Activated CD4-positive, alpha-beta T cell treated with anti-CD3 and anti-CD28 coated beads for 36 hours (primary cell): Measurements from ENCODE around the gene PRKAG2. TPM values are rescaled to one million over a fixed set of nuclear protein-coding genes. Genes with fewer than 3 reads are reported as not detected.
"Not testable (repeated sequence)": the region's sequence is repeated elsewhere in the genome, so short reads cannot be mapped to it uniquely, and the experiment has no call there.

Experiments
- ATAC-seq: fragments of 200-7000 bp; cut with Tn5 transposase; one replicate; pipeline ENCODE4 v1.10.0; 2021; ENCODE audit warnings: mild to moderate bottlenecking, moderate library complexity
- CTCF ChIA-PET: fragments of 350-600 bp; sonication (Branson Sonifier 250); formaldehyde crosslinking; loops from one replicate; lab custom pipeline; 2021; ENCODE audit warnings: antibody characterized with exemption; lab: Charles Lee
- POLR2A ChIA-PET: fragments of 350-600 bp; sonication (Branson Sonifier 250); formaldehyde crosslinking; loops from one replicate; lab custom pipeline; 2021; ENCODE audit warnings: antibody characterized with exemption, inconsistent platforms; lab: Charles Lee
- DNase-seq: peaks from one replicate; pipeline ENCODE4 v3.0.0-alpha.2; 2020
- H3K27ac Mint-ChIP-seq: one replicate; pipeline ENCODE4 v1.8.0; 2021; ENCODE audit warnings: mixed read lengths
- H3K27me3 Mint-ChIP-seq: one replicate; pipeline ENCODE4 v1.8.0; 2021; ENCODE audit warnings: mixed read lengths
- H3K36me3 Mint-ChIP-seq: one replicate; pipeline ENCODE4 v1.8.0; 2021; ENCODE audit warnings: low read depth, mixed read lengths
- H3K4me1 Mint-ChIP-seq: one replicate; pipeline ENCODE4 v1.8.0; 2021; ENCODE audit warnings: mixed read lengths
- H3K4me3 Mint-ChIP-seq: one replicate; pipeline ENCODE4 v1.8.0; 2021; ENCODE audit warnings: mild to moderate bottlenecking, moderate library complexity, mixed read lengths
- H3K9me3 Mint-ChIP-seq: one replicate; pipeline ENCODE4 v1.8.0; 2021; ENCODE audit warnings: low read depth, mixed read lengths
- intact Hi-C, 2 experiments: fragments of 100-400 bp; cut with DNase I in 1 of 2; cut with micrococcal nuclease in 1 of 2; formaldehyde crosslinking; loops; one replicate each; pipeline versions ENCODE4 v1.14.2 to v1.15.1; 2022 to 2024; cut with DNase I, micrococcal nuclease
- total RNA-seq, 2 experiments: library from RNA; stranded (reverse); gene quantifications; one replicate each; pipeline ENCODE4 v1.2.3, GENCODE V29; 2021

Gene PRKAG2
- total RNA-seq, 2 experiments from 2014 or later: 19.6 to 21.5 TPM

DNA sequence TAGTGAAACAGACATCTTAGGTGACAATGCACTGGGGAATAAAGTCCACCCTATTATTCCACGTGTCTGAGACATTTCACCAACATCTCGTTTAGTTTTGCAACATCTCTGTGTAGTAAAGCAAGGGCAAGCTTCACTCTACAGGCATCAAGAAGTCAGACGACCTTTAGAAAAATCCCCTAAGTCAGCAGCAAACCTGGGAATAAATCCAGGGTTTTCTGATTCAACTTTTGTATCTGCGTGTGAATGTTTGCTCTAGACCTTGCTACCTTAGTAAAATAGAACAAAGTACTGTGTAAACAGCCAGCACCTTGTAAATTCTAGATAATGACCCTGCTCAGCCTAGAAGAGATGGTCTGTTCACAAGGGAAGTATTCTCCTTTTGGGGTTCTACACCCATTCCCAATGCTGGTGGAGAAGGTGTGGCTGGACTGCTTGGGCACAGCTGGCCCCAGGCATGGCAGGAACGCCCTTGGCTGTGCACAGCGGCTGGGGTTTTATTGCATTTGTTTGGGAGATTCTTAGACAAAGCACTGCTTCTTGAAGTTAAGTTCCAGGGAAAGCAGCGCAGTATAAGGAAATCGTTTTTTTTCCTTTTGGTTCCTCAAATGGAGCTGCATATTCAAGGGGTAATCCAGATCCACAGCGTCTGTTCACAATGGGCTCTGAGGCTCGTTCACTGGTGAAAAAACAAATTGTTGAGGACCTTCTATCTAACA lies 41.0 kb upstream of the PRKAG2 start:
- Mint-ChIP-seq H3K27ac (no peak overlapping the region), H3K9me3 (peaks cover 10% of the 10 kb centered on the region), H3K36me3 (no peaks in the 10 kb centered on the region), H3K27me3 (peaks cover 10% of the 10 kb centered on the region), H3K4me3 (no peak overlapping the region), H3K4me1 (peaks cover 4% of the 10 kb centered on the region)
- ChIA-PET CTCF (no interaction called here), POLR2A (no interaction called here)
- intact Hi-C loops: no loop called here
- no peak for ATAC-seq
- DNase-seq: no peak

- Mint-ChIP-seq H3K4me1 (no peaks in the 10 kb centered on the region), H3K36me3 (no peaks in the 10 kb centered on the region), H3K9me3 (peaks cover 10% of the 10 kb centered on the region), H3K27me3 (peaks cover 2% of the 10 kb centered on the region), H3K4me3 (no peak overlapping the region), H3K27ac (no peak overlapping the region)
- CTCF ChIA-PET: interaction anchor here (0.6 kb wide), 1 partner anchor 132 kb away, joined by 6 read pairs; no protein-coding TSS in a partner anchor
- ATAC-seq (no peak), DNase-seq (no peak)
- POLR2A ChIA-PET: no interaction called here
- intact Hi-C loops: no loop called here
Observed at GRCh38 chr7:151914051-151914450, 37.1 kb upstream of the PRKAG2 start.

GRCh38 chr7:151910655-151911054 lies 33.7 kb upstream of the PRKAG2 start:
- ATAC-seq, CTCF ChIA-PET, POLR2A ChIA-PET, intact Hi-C loops, H3K36me3 Mint-ChIP-seq, H3K9me3 Mint-ChIP-seq, H3K4me3 Mint-ChIP-seq, H3K4me1 Mint-ChIP-seq, DNase-seq, H3K27ac Mint-ChIP-seq: not testable (repeated sequence)
- H3K27me3 Mint-ChIP-seq: peaks cover 10% of the 10 kb centered on the region

DNA sequence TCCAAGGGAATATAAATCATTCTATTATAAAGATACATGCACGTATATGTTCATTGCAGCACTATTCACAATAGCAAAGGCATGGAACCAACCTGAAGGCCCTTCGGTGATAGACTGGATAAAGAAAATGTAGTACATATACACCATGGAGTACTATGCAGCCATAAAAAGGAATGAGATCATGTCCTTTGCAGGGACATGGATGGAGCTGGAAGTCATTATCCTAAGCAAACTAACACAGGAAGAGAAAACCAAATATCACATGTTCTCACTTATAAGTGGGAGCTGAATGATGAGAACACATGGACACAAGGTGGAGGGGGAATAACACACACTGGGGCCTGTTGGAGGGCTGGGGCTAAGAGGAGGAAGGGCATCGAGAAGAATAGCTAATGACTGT lies 30.2 kb upstream of the PRKAG2 start:
- H3K4me3 Mint-ChIP-seq, H3K27ac Mint-ChIP-seq, ATAC-seq, POLR2A ChIA-PET, H3K4me1 Mint-ChIP-seq, DNase-seq, H3K36me3 Mint-ChIP-seq, CTCF ChIA-PET, H3K9me3 Mint-ChIP-seq, intact Hi-C loops: not testable (repeated sequence)
- peaks cover 11% of the 10 kb centered on the region for H3K27me3 Mint-ChIP-seq

GRCh38 chr7:151905766-151906165 lies 28.9 kb upstream of the PRKAG2 start:
- intact Hi-C loops: no loop called here
- Mint-ChIP-seq H3K36me3 (no peaks in the 10 kb centered on the region), H3K9me3 (no peaks in the 10 kb centered on the region), H3K4me3 (no peak overlapping the region), H3K4me1 (no peaks in the 10 kb centered on the region), H3K27me3 (peaks cover 14% of the 10 kb centered on the region), H3K27ac (no peak overlapping the region)
- ChIA-PET POLR2A (no interaction called here), CTCF (interaction anchor here (0.7 kb wide), 1 partner anchor 18 kb away, joined by 3 read pairs; no protein-coding TSS in a partner anchor)
- no peak for ATAC-seq
- no peak for DNase-seq

GRCh38 chr7:151905353-151905752 lies 28.4 kb upstream of the PRKAG2 start:
- intact Hi-C loops: no loop called here
- Mint-ChIP-seq H3K27ac (no peak overlapping the region), H3K4me3 (no peak overlapping the region), H3K36me3 (no peaks in the 10 kb centered on the region), H3K4me1 (no peaks in the 10 kb centered on the region), H3K9me3 (no peaks in the 10 kb centered on the region), H3K27me3 (peaks cover 16% of the 10 kb centered on the region)
- POLR2A ChIA-PET: no interaction called here
- CTCF ChIA-PET: interaction anchor here (0.7 kb wide), 1 partner anchor 17 kb away, joined by 3 read pairs; no protein-coding TSS in a partner anchor
- no peak for ATAC-seq
- no peak for DNase-seq

DNA sequence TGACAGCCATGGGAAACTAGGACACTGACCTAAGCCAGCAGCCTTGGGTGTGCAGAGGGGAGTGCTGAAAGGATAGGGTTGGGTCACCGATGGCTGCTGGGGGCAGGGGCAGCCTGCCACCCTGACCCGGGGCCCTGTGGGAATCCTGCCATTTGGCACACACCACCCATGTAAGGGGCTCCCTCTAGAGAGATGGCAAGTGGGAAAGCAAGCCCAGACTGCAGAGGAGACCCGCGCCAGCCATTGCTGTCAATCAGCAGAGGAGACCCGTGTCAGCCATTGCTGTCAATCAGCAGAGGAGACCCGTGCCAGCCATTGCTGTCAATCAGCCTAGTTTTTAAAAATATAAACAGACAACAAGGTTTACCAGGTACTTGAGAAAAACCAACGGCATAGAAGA lies 27.4 kb upstream of the PRKAG2 start:
- ChIA-PET CTCF (no interaction called here), POLR2A (no interaction called here)
- Mint-ChIP-seq H3K4me1 (no peaks in the 10 kb centered on the region), H3K9me3 (no peaks in the 10 kb centered on the region), H3K27me3 (peaks cover 23% of the 10 kb centered on the region), H3K27ac (no peak overlapping the region), H3K4me3 (no peak overlapping the region), H3K36me3 (no peaks in the 10 kb centered on the region)
- no peak for DNase-seq
- no peak for ATAC-seq
- intact Hi-C loops: no loop called here

- Mint-ChIP-seq H3K9me3 (no peaks in the 10 kb centered on the region), H3K4me3 (no peak overlapping the region), H3K36me3 (no peaks in the 10 kb centered on the region), H3K27me3 (peaks cover 21% of the 10 kb centered on the region), H3K4me1 (no peaks in the 10 kb centered on the region), H3K27ac (no peak overlapping the region)
- ATAC-seq (no peak), DNase-seq (no peak)
- intact Hi-C loops: no loop called here
- POLR2A ChIA-PET: interaction anchor here (0.6 kb wide), 1 partner anchor 125 kb away, joined by 3 read pairs; no protein-coding TSS in a partner anchor
- CTCF ChIA-PET: no interaction called here
Observed at GRCh38 chr7:151903249-151904032, 26.5 kb upstream of the PRKAG2 start.

GRCh38 chr7:151902311-151902710 lies 25.4 kb upstream of the PRKAG2 start:
- Mint-ChIP-seq H3K27ac (no peak overlapping the region), H3K27me3 (peaks cover 22% of the 10 kb centered on the region), H3K4me3 (no peak overlapping the region), H3K4me1 (no peaks in the 10 kb centered on the region), H3K9me3 (no peaks in the 10 kb centered on the region), H3K36me3 (no peaks in the 10 kb centered on the region)
- ATAC-seq (no peak), DNase-seq (no peak)
- CTCF ChIA-PET: no interaction called here
- intact Hi-C loops: no loop called here
- POLR2A ChIA-PET: no interaction called here

- Mint-ChIP-seq H3K4me3 (no peak overlapping the region), H3K9me3 (no peaks in the 10 kb centered on the region), H3K27me3 (peaks cover 20% of the 10 kb centered on the region), H3K4me1 (no peaks in the 10 kb centered on the region), H3K36me3 (no peaks in the 10 kb centered on the region), H3K27ac (no peak overlapping the region)
- intact Hi-C loops: no loop called here
- POLR2A ChIA-PET: no interaction called here
- no peak for DNase-seq
- ATAC-seq: no peak
- CTCF ChIA-PET: no interaction called here
Observed at GRCh38 chr7:151901828-151902227, 24.9 kb upstream of the PRKAG2 start.

- CTCF ChIA-PET: no interaction called here
- Mint-ChIP-seq H3K27ac (no peak overlapping the region), H3K27me3 (peaks cover 19% of the 10 kb centered on the region), H3K4me3 (no peak overlapping the region), H3K4me1 (no peaks in the 10 kb centered on the region), H3K36me3 (no peaks in the 10 kb centered on the region), H3K9me3 (no peaks in the 10 kb centered on the region)
- ATAC-seq: no peak
- POLR2A ChIA-PET: no interaction called here
- intact Hi-C loops: no loop called here
- no peak for DNase-seq
Observed at GRCh38 chr7:151900986-151901621, 24.2 kb upstream of the PRKAG2 start.
